ENCODE results near the gene APPBP2.

The APPBP2 gene

DNA sequence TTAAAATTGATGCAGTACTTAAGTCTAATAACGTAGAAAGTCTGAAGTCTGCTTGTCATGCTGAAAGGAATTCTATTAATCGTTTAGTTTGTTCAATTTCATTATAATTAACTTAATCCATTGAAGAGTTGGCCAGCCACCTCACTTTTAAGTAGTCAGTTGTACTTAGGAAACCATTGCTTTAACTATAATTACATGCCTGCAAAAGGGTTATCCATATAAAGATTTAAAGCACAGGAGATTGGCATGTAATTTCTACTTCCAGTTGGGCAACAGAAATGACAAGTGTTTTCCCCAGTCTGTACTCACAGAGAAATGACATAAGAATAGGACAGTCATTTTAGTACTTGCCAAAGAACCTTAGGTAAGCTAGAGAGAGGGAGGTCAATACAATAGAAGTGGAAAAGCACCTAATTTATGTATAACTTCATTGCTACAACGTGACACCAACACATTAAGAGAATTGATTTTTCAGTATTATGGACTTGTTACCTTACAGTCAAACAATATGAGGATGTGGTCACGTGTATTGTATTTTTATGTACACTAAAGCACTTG is 130.5 kb downstream of the APPBP2 start:
- no peak for TF ChIP-seq EGR1 (IDR thresholded peaks at IDR 0.05)
- TF ChIP-seq ZBTB7A (IDR thresholded peaks at IDR 0.05; ENCODE audit: low read depth), result no peak
- TF ChIP-seq, protein P1, sequence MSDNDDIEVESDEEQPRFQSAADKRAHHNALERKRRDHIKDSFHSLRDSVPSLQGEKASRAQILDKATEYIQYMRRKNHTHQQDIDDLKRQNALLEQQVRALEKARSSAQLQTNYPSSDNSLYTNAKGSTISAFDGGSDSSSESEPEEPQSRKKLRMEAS (IDR thresholded peaks at IDR 0.05), result no peak
- TF ChIP-seq, protein P2, sequence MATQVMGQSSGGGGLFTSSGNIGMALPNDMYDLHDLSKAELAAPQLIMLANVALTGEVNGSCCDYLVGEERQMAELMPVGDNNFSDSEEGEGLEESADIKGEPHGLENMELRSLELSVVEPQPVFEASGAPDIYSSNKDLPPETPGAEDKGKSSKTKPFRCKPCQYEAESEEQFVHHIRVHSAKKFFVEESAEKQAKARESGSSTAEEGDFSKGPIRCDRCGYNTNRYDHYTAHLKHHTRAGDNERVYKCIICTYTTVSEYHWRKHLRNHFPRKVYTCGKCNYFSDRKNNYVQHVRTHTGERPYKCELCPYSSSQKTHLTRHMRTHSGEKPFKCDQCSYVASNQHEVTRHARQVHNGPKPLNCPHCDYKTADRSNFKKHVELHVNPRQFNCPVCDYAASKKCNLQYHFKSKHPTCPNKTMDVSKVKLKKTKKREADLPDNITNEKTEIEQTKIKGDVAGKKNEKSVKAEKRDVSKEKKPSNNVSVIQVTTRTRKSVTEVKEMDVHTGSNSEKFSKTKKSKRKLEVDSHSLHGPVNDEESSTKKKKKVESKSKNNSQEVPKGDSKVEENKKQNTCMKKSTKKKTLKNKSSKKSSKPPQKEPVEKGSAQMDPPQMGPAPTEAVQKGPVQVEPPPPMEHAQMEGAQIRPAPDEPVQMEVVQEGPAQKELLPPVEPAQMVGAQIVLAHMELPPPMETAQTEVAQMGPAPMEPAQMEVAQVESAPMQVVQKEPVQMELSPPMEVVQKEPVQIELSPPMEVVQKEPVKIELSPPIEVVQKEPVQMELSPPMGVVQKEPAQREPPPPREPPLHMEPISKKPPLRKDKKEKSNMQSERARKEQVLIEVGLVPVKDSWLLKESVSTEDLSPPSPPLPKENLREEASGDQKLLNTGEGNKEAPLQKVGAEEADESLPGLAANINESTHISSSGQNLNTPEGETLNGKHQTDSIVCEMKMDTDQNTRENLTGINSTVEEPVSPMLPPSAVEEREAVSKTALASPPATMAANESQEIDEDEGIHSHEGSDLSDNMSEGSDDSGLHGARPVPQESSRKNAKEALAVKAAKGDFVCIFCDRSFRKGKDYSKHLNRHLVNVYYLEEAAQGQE (IDR thresholded peaks at IDR 0.05; ENCODE audit: low read depth), result no peak
- TF ChIP-seq USF1 (IDR thresholded peaks at IDR 0.05), result no peak
- TF ChIP-seq CEBPB (IDR thresholded peaks at IDR 0.05), result no peak
- TF ChIP-seq RAD21 (IDR thresholded peaks at IDR 0.05; ENCODE audit: low read depth), result no peak
- no peak for TF ChIP-seq TEAD4 (IDR thresholded peaks at IDR 0.05)
- no peak for TF ChIP-seq CREB1 (IDR thresholded peaks at IDR 0.05; ENCODE audit: low read depth)
- TF ChIP-seq EP300 (IDR thresholded peaks at IDR 0.05; ENCODE audit: borderline replicate concordance), result no peak
- TF ChIP-seq NFIC (IDR thresholded peaks at IDR 0.05), result no peak
- TF ChIP-seq YY1 (IDR thresholded peaks at IDR 0.05; ENCODE audit: low read depth), result no peak

DNA sequence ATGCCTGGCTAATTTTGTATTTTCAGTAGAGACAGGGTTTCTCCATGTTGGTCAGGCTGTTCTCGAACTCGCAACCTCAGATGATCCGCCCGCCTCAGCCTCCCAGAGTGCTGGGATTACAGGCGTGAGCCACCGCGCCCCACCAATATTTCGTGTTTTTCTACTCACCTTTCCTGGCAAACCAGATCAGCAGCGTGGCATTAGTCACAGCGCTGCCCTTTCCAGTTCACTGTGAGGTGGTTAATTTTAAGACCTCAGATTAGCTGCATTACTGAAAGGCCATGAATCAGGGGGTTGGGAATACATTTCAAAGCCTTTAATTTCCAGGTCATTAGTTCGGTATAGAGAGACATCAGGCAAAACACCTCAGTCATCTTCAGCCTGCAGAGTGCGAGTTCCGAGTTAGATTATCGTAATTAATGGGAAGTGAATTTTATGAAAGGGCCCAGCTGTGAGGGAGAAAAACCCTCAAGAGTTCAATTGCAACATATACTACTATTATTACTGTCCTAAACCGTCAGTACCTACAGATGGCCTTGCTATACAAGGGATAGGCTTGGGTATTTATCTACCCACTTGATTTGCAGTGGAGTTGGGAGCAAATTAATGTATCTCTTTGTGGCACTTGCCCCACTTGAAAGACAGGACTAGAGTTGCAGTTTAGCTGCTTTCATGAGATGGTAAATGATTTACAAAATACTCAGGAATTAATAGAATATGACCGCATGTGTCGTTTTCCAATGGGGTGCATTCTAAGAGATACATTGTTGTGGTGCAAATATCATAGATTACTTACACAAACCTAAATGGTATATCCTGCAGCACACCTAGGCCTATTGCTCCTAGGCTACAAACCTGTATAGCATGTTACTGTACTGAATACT is 132.0 kb downstream of the APPBP2 start:
- TF ChIP-seq, protein P2 (IDR thresholded peaks at IDR 0.05; ENCODE audit: low read depth), result no peak
- TF ChIP-seq ZBTB7A (IDR thresholded peaks at IDR 0.05; ENCODE audit: low read depth) (no peak), CREB1 (IDR thresholded peaks at IDR 0.05; ENCODE audit: low read depth) (no peak), CEBPB (IDR thresholded peaks at IDR 0.05) (no peak)
